Mesenchymal stem cell (in vitro differentiated cells and primary cell): ENCODE data around the gene HLTF.

Experiments used
- DNase-seq: peaks from one replicate; pipeline ENCODE4 v3.0.0-alpha.2; 2013
- H2AFZ ChIP-seq: one replicate; pipeline ENCODE4 v1.6.1; 2013; ENCODE audit warnings: low read depth, mild to moderate bottlenecking, control low read depth, inconsistent platforms, low read length, moderate library complexity
- H2AK5ac ChIP-seq: 2 replicates; pipeline ENCODE4 v1.6.1; 2013; ENCODE audit warnings: low read length, moderate library complexity, mild to moderate bottlenecking, inconsistent platforms; ENCODE audit not compliant: severe bottlenecking
- H2BK120ac ChIP-seq: one replicate; pipeline ENCODE4 v1.6.1; 2013; ENCODE audit warnings: low read depth, mild to moderate bottlenecking, inconsistent platforms, low read length, moderate library complexity
- H2BK12ac ChIP-seq, 2 experiments: one replicate each; pipeline ENCODE4 v1.6.1; 2013; ENCODE audit warnings: inconsistent platforms in 2 of 2, low read length in 2 of 2, mild to moderate bottlenecking in 2 of 2, moderate library complexity in 2 of 2, control low read depth in 1 of 2
- H2BK15ac ChIP-seq: one replicate; pipeline ENCODE4 v1.6.1; 2013; ENCODE audit warnings: mild to moderate bottlenecking, low read depth, inconsistent platforms; ENCODE audit not compliant: poor library complexity, severe bottlenecking
- H2BK5ac ChIP-seq: 2 replicates; pipeline ENCODE4 v1.6.1; 2013; ENCODE audit warnings: low read depth, mild to moderate bottlenecking, low read length, control low read depth, inconsistent platforms; ENCODE audit not compliant: poor library complexity, severe bottlenecking
- H3K14ac ChIP-seq, 2 experiments: one replicate each; pipeline ENCODE4 v1.6.1; 2013; ENCODE audit warnings: inconsistent platforms in 2 of 2, low read length in 2 of 2, control low read depth in 1 of 2, mild to moderate bottlenecking in 1 of 2, moderate library complexity in 1 of 2
- H3K18ac ChIP-seq, 2 experiments: one replicate each; pipeline ENCODE4 v1.6.1; 2013; ENCODE audit warnings: inconsistent platforms in 2 of 2, low read length in 2 of 2, control low read depth in 1 of 2, low read depth in 1 of 2, mild to moderate bottlenecking in 1 of 2
- H3K23ac ChIP-seq, 2 experiments: one replicate each; pipeline ENCODE4 v1.6.1; 2013; ENCODE audit warnings: inconsistent platforms in 2 of 2, low read length in 2 of 2, mild to moderate bottlenecking in 2 of 2, moderate library complexity in 2 of 2, control low read depth in 1 of 2
- H3K27ac ChIP-seq: 2 replicates; pipeline ENCODE4 v1.5.1; 2013; ENCODE audit warnings: mild to moderate bottlenecking, moderate library complexity, low read length, control low read depth, inconsistent platforms; ENCODE audit not compliant: poor library complexity, severe bottlenecking
- H3K27me3 ChIP-seq, 2 experiments: 2 replicates each; pipeline versions ENCODE4 v1.6.1 to v1.7.0; 2013; ENCODE audit warnings: low read length in 2 of 2, mild to moderate bottlenecking in 2 of 2, moderate library complexity in 2 of 2, control low read depth in 1 of 2, inconsistent platforms in 1 of 2; ENCODE audit not compliant: control insufficient read depth in 1 of 2, insufficient read depth in 1 of 2
- H3K36me3 ChIP-seq, 2 experiments: 2 replicates each; pipeline versions ENCODE4 v1.6.1 to v1.7.0; 2013; ENCODE audit warnings: low read length in 2 of 2, control low read depth in 1 of 2, inconsistent platforms in 1 of 2, low read depth in 1 of 2, mild to moderate bottlenecking in 1 of 2; ENCODE audit not compliant: insufficient read depth in 2 of 2, control insufficient read depth in 1 of 2
- H3K4ac ChIP-seq, 2 experiments: one replicate each; pipeline ENCODE4 v1.6.1; 2013; ENCODE audit warnings: inconsistent platforms in 2 of 2, low read length in 2 of 2, mild to moderate bottlenecking in 2 of 2, moderate library complexity in 2 of 2, control low read depth in 1 of 2, low read depth in 1 of 2
- H3K4me1 ChIP-seq: 2 replicates; pipeline ENCODE4 v1.6.1; 2013; ENCODE audit warnings: low read depth, low read length, control low read depth; ENCODE audit not compliant: control insufficient read depth, insufficient read depth
- H3K4me2 ChIP-seq: 2 replicates; pipeline ENCODE4 v1.6.1; 2013; ENCODE audit warnings: low read length, mild to moderate bottlenecking, inconsistent platforms; ENCODE audit not compliant: poor library complexity, severe bottlenecking
- H3K4me3 ChIP-seq, 2 experiments: 2 replicates each; pipeline versions ENCODE4 v1.5.1 to v1.7.0; 2013; ENCODE audit warnings: low read length in 2 of 2, mild to moderate bottlenecking in 2 of 2, control low read depth in 1 of 2, low read depth in 1 of 2; ENCODE audit not compliant: insufficient read depth in 1 of 2
- H3K79me1 ChIP-seq: replicated peaks from 2 replicates; pipeline ENCODE4 v1.6.1; 2013; ENCODE audit warnings: mild to moderate bottlenecking, control low read depth, low read length, inconsistent platforms; ENCODE audit not compliant: poor library complexity, severe bottlenecking
- H3K9ac ChIP-seq: 2 replicates; pipeline ENCODE4 v1.7.0; 2013; ENCODE audit warnings: mild to moderate bottlenecking, low read length, moderate library complexity
- H3K9me3 ChIP-seq: 2 replicates; pipeline ENCODE4 v1.7.0; 2013; ENCODE audit warnings: mild to moderate bottlenecking, low read length; ENCODE audit not compliant: control insufficient read depth
- H4K8ac ChIP-seq: one replicate; pipeline ENCODE4 v1.6.1; 2013; ENCODE audit warnings: inconsistent platforms, mild to moderate bottlenecking, low read length, moderate library complexity
- H4K91ac ChIP-seq: one replicate; pipeline ENCODE4 v1.6.1; 2013; ENCODE audit warnings: mild to moderate bottlenecking, low read length, inconsistent platforms
- WGBS: methylation state at CpG from one replicate; pipeline ENCODE4 v1.1.7; 2013; ENCODE audit warnings: mixed read lengths; 5-methylcytosine and 5-hydroxymethylcytosine counted together

Gene HLTF

GRCh38 chr3:149037684-149038083 lies 48.6 kb downstream of the HLTF start:
- no peak overlapping the region for H2AK5ac ChIP-seq
- no peak overlapping the region for H2BK12ac ChIP-seq
- H3K14ac ChIP-seq, result no peak overlapping the region
- no peak overlapping the region for H3K4me3 ChIP-seq
- H3K27ac ChIP-seq, result no peak overlapping the region
- WGBS, result 96% methylated on average over 4 of the region's 4 CpGs
- no peak overlapping the region for H3K9ac ChIP-seq
- no peak overlapping the region for H3K18ac ChIP-seq
- DNase-seq, result no peak
- H4K91ac ChIP-seq, result no peak overlapping the region
- no peak overlapping the region for H4K8ac ChIP-seq
- H2BK120ac ChIP-seq, result no peak overlapping the region
- H3K79me1 ChIP-seq, result peaks cover 4% of the 10 kb centered on the region
- H2BK15ac ChIP-seq, result no peak overlapping the region
- no peak overlapping the region for H3K4me2 ChIP-seq
- no peak overlapping the region for H2AFZ ChIP-seq
- no peak overlapping the region for H3K4ac ChIP-seq
- H3K4me1 ChIP-seq, result no peaks in the 10 kb centered on the region
- H3K9me3 ChIP-seq, result no peaks in the 10 kb centered on the region
- H3K23ac ChIP-seq, result no peak overlapping the region
- peaks cover 5 to 65% of the 10 kb centered on the region in 2 experiments for H3K36me3 ChIP-seq
- no peaks in the 10 kb centered on the region for H3K27me3 ChIP-seq
- no peak overlapping the region for H2BK5ac ChIP-seq

GRCh38 chr3:149031096-149031495 lies 55.2 kb downstream of the HLTF start:
- WGBS, result no CpG with 5 or more reads among the region's 2 CpGs
- no peak overlapping the region for H2BK5ac ChIP-seq
- no peak overlapping the region for H3K4me2 ChIP-seq
- DNase-seq, result no peak
- no peak overlapping the region for H2BK120ac ChIP-seq
- H3K27me3 ChIP-seq, result no peaks in the 10 kb centered on the region
- no peak overlapping the region for H3K4ac ChIP-seq
- H4K91ac ChIP-seq, result no peak overlapping the region
- no peak overlapping the region for H2BK15ac ChIP-seq
- no peak overlapping the region for H3K23ac ChIP-seq
- H2BK12ac ChIP-seq, result no peak overlapping the region
- no peak overlapping the region for H3K9ac ChIP-seq
- no peak overlapping the region for H3K27ac ChIP-seq
- H3K9me3 ChIP-seq, result no peaks in the 10 kb centered on the region
- H3K18ac ChIP-seq, result no peak overlapping the region
- no peak overlapping the region for H4K8ac ChIP-seq
- H3K14ac ChIP-seq, result no peak overlapping the region
- H3K79me1 ChIP-seq, result no peaks in the 10 kb centered on the region
- no peak overlapping the region for H2AK5ac ChIP-seq
- no peak overlapping the region for H2AFZ ChIP-seq
- no peak overlapping the region for H3K4me3 ChIP-seq
- H3K36me3 ChIP-seq, result peaks cover 4 to 72% of the 10 kb centered on the region in 2 experiments
- H3K4me1 ChIP-seq, result no peaks in the 10 kb centered on the region

- peaks cover 5% of the 10 kb centered on the region for H3K79me1 ChIP-seq
- H3K14ac ChIP-seq, result no peak overlapping the region
- H2AK5ac ChIP-seq, result no peak overlapping the region
- 82% methylated on average over 4 of the region's 4 CpGs for WGBS
- peaks cover 4 to 88% of the 10 kb centered on the region in 2 experiments for H3K36me3 ChIP-seq
- no peak overlapping the region for H4K91ac ChIP-seq
- no peak overlapping the region for H3K18ac ChIP-seq
- H3K4me2 ChIP-seq, result no peak overlapping the region
- no peak overlapping the region for H3K23ac ChIP-seq
- H3K27me3 ChIP-seq, result no peaks in the 10 kb centered on the region
- DNase-seq, result no peak
- H3K4me3 ChIP-seq, result no peak overlapping the region
- H3K27ac ChIP-seq, result no peak overlapping the region
- no peaks in the 10 kb centered on the region for H3K4me1 ChIP-seq
- H2BK15ac ChIP-seq, result no peak overlapping the region
- H2BK120ac ChIP-seq, result no peak overlapping the region
- no peak overlapping the region for H2BK12ac ChIP-seq
- H4K8ac ChIP-seq, result no peak overlapping the region
- peaks cover 15% of the 10 kb centered on the region for H3K9me3 ChIP-seq
- no peak overlapping the region for H2BK5ac ChIP-seq
- no peak overlapping the region for H3K9ac ChIP-seq
- H2AFZ ChIP-seq, result no peak overlapping the region
- H3K4ac ChIP-seq, result no peak overlapping the region
Measured at GRCh38 chr3:149026718-149027117, 59.6 kb downstream of the HLTF start.

DNA sequence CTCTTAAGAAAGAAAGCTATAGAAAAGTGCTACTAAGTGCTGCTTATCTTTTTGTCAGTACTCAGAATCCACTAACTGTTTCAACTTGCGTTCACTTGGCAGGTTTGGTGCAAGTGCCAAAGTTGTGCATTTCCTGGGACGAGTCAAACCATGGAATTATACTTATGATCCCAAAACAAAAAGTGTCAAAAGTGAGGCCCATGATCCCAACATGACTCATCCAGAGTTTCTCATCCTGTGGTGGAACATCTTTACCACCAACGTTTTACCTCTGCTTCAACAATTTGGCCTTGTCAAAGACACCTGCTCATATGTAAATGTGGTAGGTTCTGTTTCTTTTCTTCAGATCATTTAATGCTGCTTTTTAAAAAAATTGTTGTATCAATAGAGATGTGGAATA lies 62.4 kb downstream of the HLTF start:
- Histone ChIP-seq H3K9ac (no peak overlapping the region), H2BK120ac (no peak overlapping the region), H3K23ac (no peak overlapping the region), H3K18ac (no peak overlapping the region), H2BK12ac (no peak overlapping the region), H3K4ac (no peak overlapping the region), H2AFZ (no peak overlapping the region), H2BK5ac (no peak overlapping the region), H3K79me1 (peaks cover 13% of the 10 kb centered on the region), H3K4me1 (peaks cover 4% of the 10 kb centered on the region), H4K91ac (no peak overlapping the region), H3K4me3 (no peak overlapping the region), H3K4me2 (no peak overlapping the region), H3K9me3 (peaks cover 15% of the 10 kb centered on the region), H3K36me3 (peaks cover 9 to 78% of the 10 kb centered on the region in 2 experiments), H3K14ac (no peak overlapping the region), H3K27me3 (no peaks in the 10 kb centered on the region), H4K8ac (no peak overlapping the region), H2BK15ac (no peak overlapping the region), H3K27ac (no peak overlapping the region), H2AK5ac (no peak overlapping the region)
- DNase-seq, result no peak
- WGBS, result 88% methylated on average over 2 of the region's 3 CpGs
